Gastroesophageal sphincter (tissue), 3 donors: Measurements from ENCODE around the gene LSG1.

Source experiments
- POLR2A ChIP-seq, 2 donors: fragments of 450-650 bp; IDR thresholded peaks; one replicate each; pipeline ENCODE4 v1.6.1; 2017; ENCODE audit warnings: antibody characterized with exemption in 2 of 2, mild to moderate bottlenecking in 2 of 2, moderate library complexity in 1 of 2
- POLR2AphosphoS5 ChIP-seq: sonication (generic); formaldehyde crosslinking; IDR thresholded peaks from one replicate; pipeline ENCODE4 v1.6.1; 2017; ENCODE audit warnings: antibody characterized with exemption
- TF ChIP-seq, protein P1 (sequence below), 4 experiments: fragments of 200-600 bp in 2 of 4; fragments of 450-650 bp in 2 of 4; sonication (generic) in 1 of 4; IDR thresholded peaks; one replicate each; pipeline ENCODE4 v1.5.1; 2017 to 2019; ENCODE audit warnings: antibody characterized with exemption in 4 of 4, mild to moderate bottlenecking in 2 of 4, moderate library complexity in 2 of 4

GRCh38 chr3:194617827-194618226, 54.2 kb downstream of the LSG1 start:
- TF ChIP-seq POLR2AphosphoS5, result no peak
- no peak for TF ChIP-seq POLR2A (IDR thresholded peaks at IDR 0.05)
- TF ChIP-seq, protein P1, sequence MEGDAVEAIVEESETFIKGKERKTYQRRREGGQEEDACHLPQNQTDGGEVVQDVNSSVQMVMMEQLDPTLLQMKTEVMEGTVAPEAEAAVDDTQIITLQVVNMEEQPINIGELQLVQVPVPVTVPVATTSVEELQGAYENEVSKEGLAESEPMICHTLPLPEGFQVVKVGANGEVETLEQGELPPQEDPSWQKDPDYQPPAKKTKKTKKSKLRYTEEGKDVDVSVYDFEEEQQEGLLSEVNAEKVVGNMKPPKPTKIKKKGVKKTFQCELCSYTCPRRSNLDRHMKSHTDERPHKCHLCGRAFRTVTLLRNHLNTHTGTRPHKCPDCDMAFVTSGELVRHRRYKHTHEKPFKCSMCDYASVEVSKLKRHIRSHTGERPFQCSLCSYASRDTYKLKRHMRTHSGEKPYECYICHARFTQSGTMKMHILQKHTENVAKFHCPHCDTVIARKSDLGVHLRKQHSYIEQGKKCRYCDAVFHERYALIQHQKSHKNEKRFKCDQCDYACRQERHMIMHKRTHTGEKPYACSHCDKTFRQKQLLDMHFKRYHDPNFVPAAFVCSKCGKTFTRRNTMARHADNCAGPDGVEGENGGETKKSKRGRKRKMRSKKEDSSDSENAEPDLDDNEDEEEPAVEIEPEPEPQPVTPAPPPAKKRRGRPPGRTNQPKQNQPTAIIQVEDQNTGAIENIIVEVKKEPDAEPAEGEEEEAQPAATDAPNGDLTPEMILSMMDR (IDR thresholded peaks at IDR 0.05), result no peak
